ENCODE measurements around the gene LAX1. TPM values are rescaled to one million over a fixed set of nuclear protein-coding genes. Genes with fewer than 3 reads are reported as not detected.

The LAX1 gene
- total and polyA plus RNA-seq, 2 experiments from 2014 or later = 0.11 TPM; not detected in 1

GRCh38 chr1:203797948-203798655 is 33.1 kb downstream of the LAX1 start:
- Histone ChIP-seq H3K79me2 (ENCODE audit: insufficient read depth) (peaks cover 72% of the 10 kb centered on the region), H3F3A (ENCODE audit: insufficient read depth) (peaks cover 22% of the 10 kb centered on the region), H3K4me3 (peak overlapping the region; percentile 99), H3K27ac (no peak overlapping the region), H4K20me1 (ENCODE audit: insufficient read depth) (peaks cover 31% of the 10 kb centered on the region), H3K36me3 (ENCODE audit: low read depth) (peaks cover 30% of the 10 kb centered on the region), H3K27me3 (replicated peaks; ENCODE audit: insufficient read depth) (no peaks in the 10 kb centered on the region), H3K9ac (no peak overlapping the region), H3K9me2 (ENCODE audit: insufficient read depth) (no peaks in the 10 kb centered on the region), H2AFZ (no peak overlapping the region), H3K4me1 (ENCODE audit: insufficient read depth) (peaks cover 56% of the 10 kb centered on the region), H3K4me2 (ENCODE audit: unreplicated experiment) (peak overlapping the region; percentile 98), H3K9me3 (ENCODE audit: low read depth) (no peaks in the 10 kb centered on the region)
- TF ChIP-seq EZH2 (IDR thresholded peaks at IDR 0.05; ENCODE audit: insufficient read depth, poor library complexity, severe bottlenecking) (no peak), EZH2phosphoT487 (IDR thresholded peaks at IDR 0.05; ENCODE audit: insufficient read depth, low read depth) (no peak)
- 40 to 42% methylated on average over 6 of the region's 6 CpGs for WGBS, 2 experiments (ENCODE audit: low coverage in 1 of 2, low lambda C conversion rate in 2 of 2, missing lambda C conversion rate in 2 of 2)
- in situ Hi-C loops (cut with MboI) = no loop called here
- peak; percentile 40 for DNase-seq

DNA sequence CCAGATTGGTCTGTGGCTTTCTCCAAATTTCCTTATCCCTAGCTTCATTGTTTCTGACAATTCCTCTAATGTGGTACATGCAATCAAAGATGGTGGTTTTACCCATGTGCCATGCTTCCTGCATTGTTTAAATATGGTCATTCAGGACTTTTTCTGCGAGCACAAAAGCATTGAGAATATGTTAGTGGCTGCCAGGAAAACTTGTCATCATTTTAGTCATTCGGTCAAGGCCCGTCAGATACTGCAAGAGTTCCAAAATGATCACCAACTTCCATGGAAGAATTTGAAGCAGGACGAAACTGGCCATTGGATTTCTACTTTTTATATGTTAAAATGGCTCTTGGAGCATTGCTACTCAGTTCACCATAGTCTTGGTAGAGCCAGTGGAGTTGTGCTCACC is 34.2 kb downstream of the LAX1 start:
- no peak overlapping the region for H3K4me3 ChIP-seq
- H4K20me1 ChIP-seq (ENCODE audit: insufficient read depth) = peaks cover 31% of the 10 kb centered on the region
- TF ChIP-seq EZH2 (IDR thresholded peaks at IDR 0.05; ENCODE audit: insufficient read depth, poor library complexity, severe bottlenecking) = no peak
- TF ChIP-seq EZH2phosphoT487 (IDR thresholded peaks at IDR 0.05; ENCODE audit: insufficient read depth, low read depth) = no peak
- 40 to 41% methylated on average over 4 of the region's 4 CpGs for WGBS, 2 experiments (ENCODE audit: low coverage in 1 of 2, low lambda C conversion rate in 2 of 2, missing lambda C conversion rate in 2 of 2)
- peaks cover 27% of the 10 kb centered on the region for H3F3A ChIP-seq (ENCODE audit: insufficient read depth)
- H3K9ac ChIP-seq = no peak overlapping the region
- peaks cover 83% of the 10 kb centered on the region for H3K79me2 ChIP-seq (ENCODE audit: insufficient read depth)
- in situ Hi-C loops (cut with MboI) = no loop called here
- no peaks in the 10 kb centered on the region for H3K9me2 ChIP-seq (ENCODE audit: insufficient read depth)
- no peaks in the 10 kb centered on the region for H3K27me3 ChIP-seq (replicated peaks; ENCODE audit: insufficient read depth)
- H3K27ac ChIP-seq = peak overlapping the region; percentile 8; the same call in 1 of the 2 replicates
- H3K36me3 ChIP-seq (ENCODE audit: low read depth) = peaks cover 39% of the 10 kb centered on the region
- H3K4me1 ChIP-seq (ENCODE audit: insufficient read depth) = peaks cover 56% of the 10 kb centered on the region
- DNase-seq = peak; percentile 69
- H2AFZ ChIP-seq = no peak overlapping the region
- no peaks in the 10 kb centered on the region for H3K9me3 ChIP-seq (ENCODE audit: low read depth)
- H3K4me2 ChIP-seq (ENCODE audit: unreplicated experiment) = peak overlapping the region; percentile 6

DNA sequence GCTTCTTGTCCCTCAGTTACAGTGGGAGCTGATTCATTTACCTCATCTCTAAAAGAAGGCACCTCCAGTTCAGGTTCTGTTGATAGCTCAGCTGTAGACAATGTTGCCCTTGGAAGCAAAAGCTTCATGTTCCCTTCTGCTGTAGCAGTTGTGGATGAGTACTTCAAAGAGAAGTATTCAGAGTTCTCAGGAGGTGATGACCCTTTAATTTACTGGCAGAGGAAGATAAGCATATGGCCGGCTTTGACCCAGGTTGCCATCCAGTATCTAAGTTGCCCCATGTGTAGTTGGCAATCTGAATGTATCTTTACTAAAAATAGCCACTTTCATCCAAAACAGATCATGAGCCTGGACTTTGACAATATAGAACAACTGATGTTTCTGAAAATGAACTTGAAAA is 35.0 kb downstream of the LAX1 start:
- in situ Hi-C loops (cut with MboI) = no loop called here
- peaks cover 27% of the 10 kb centered on the region for H3F3A ChIP-seq (ENCODE audit: insufficient read depth)
- peaks cover 31% of the 10 kb centered on the region for H4K20me1 ChIP-seq (ENCODE audit: insufficient read depth)
- peaks cover 39% of the 10 kb centered on the region for H3K36me3 ChIP-seq (ENCODE audit: low read depth)
- H3K9me3 ChIP-seq (ENCODE audit: low read depth) = no peaks in the 10 kb centered on the region
- peaks cover 53% of the 10 kb centered on the region for H3K4me1 ChIP-seq (ENCODE audit: insufficient read depth)
- H2AFZ ChIP-seq = no peak overlapping the region
- no peak for DNase-seq
- H3K27me3 ChIP-seq (replicated peaks; ENCODE audit: insufficient read depth) = no peaks in the 10 kb centered on the region
- peak overlapping the region; percentile 6; the same call in 1 of the 2 replicates for H3K4me3 ChIP-seq
- peaks cover 91% of the 10 kb centered on the region for H3K79me2 ChIP-seq (ENCODE audit: insufficient read depth)
- H3K4me2 ChIP-seq (ENCODE audit: unreplicated experiment) = peak overlapping the region; percentile 37
- TF ChIP-seq EZH2 (IDR thresholded peaks at IDR 0.05; ENCODE audit: insufficient read depth, poor library complexity, severe bottlenecking) = no peak
- no peak for TF ChIP-seq EZH2phosphoT487 (IDR thresholded peaks at IDR 0.05; ENCODE audit: insufficient read depth, low read depth)
- WGBS, 2 experiments (ENCODE audit: low coverage in 1 of 2, low lambda C conversion rate in 2 of 2, missing lambda C conversion rate in 2 of 2) = 33 to 64% methylated on average over 1 of the region's 1 CpG
- H3K27ac ChIP-seq = peak overlapping the region; percentile 8; the same call in 1 of the 2 replicates
- no peaks in the 10 kb centered on the region for H3K9me2 ChIP-seq (ENCODE audit: insufficient read depth)
- H3K9ac ChIP-seq = no peak overlapping the region

DNA sequence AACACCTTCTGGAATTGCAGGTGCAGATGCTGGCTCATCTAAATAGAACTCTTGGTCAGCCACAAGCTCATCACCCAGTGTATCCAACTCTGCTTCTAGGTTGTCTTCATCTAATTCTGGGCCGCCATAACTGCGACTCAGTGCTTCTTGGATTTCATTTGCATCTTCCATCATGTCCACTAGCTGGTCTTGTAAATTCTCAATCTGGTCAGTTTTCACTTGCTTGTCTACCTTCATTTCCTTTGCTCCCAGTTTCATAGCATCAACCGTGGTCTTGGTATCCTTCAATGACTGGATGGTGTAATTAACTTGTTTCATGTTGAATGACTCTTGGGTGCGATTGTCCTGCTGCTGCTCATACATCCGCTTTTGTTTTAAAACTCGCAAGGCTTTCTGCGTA is 40.7 kb downstream of the LAX1 start:
- peaks cover 31% of the 10 kb centered on the region for H3K36me3 ChIP-seq (ENCODE audit: low read depth)
- in situ Hi-C loops (cut with MboI) = no loop called here

More for the DNA sequence above, 40.7 kb downstream of the LAX1 start:
- H3K9ac ChIP-seq = no peak overlapping the region
- H3K9me3 ChIP-seq (ENCODE audit: low read depth) = no peaks in the 10 kb centered on the region
- H3K4me1 ChIP-seq (ENCODE audit: insufficient read depth) = peaks cover 31% of the 10 kb centered on the region
- no peak overlapping the region for H2AFZ ChIP-seq
- TF ChIP-seq EZH2 (IDR thresholded peaks at IDR 0.05; ENCODE audit: insufficient read depth, poor library complexity, severe bottlenecking) (no peak), EZH2phosphoT487 (IDR thresholded peaks at IDR 0.05; ENCODE audit: insufficient read depth, low read depth) (no peak)
- H3K27me3 ChIP-seq (replicated peaks; ENCODE audit: insufficient read depth) = no peaks in the 10 kb centered on the region
- no peak overlapping the region for H3K4me3 ChIP-seq
- no peak for DNase-seq
- no peak overlapping the region for H3K4me2 ChIP-seq (ENCODE audit: unreplicated experiment)
- peaks cover 28% of the 10 kb centered on the region for H4K20me1 ChIP-seq (ENCODE audit: insufficient read depth)
- peaks cover 43% of the 10 kb centered on the region for H3F3A ChIP-seq (ENCODE audit: insufficient read depth)
- WGBS, 2 experiments (ENCODE audit: low coverage in 1 of 2, low lambda C conversion rate in 2 of 2, missing lambda C conversion rate in 2 of 2) = 92 to 94% methylated on average over 7 of the region's 7 CpGs
- no peaks in the 10 kb centered on the region for H3K9me2 ChIP-seq (ENCODE audit: insufficient read depth)
- no peak overlapping the region for H3K27ac ChIP-seq
- H3K79me2 ChIP-seq (ENCODE audit: insufficient read depth) = peaks cover 99% of the 10 kb centered on the region
